Thyroid gland (tissue), 4 donors: Measurements from ENCODE around the gene MRPL22.

ENCODE experiments used
- CTCF ChIP-seq, 6 experiments: fragments of 200-600 bp in 3 of 6; fragments of 450-650 bp in 3 of 6; sonication (generic) in 3 of 6; IDR thresholded peaks; one replicate each; pipeline ENCODE4 v1.5.1; 2016 to 2019; ENCODE audit warnings: antibody characterized with exemption in 6 of 6, mild to moderate bottlenecking in 2 of 6, inconsistent platforms in 1 of 6, moderate library complexity in 1 of 6
- POLR2A ChIP-seq, 2 donors: fragments of 450-650 bp; IDR thresholded peaks; one replicate each; pipeline ENCODE4 v1.6.1; 2017; ENCODE audit warnings: antibody characterized with exemption in 2 of 2, mild to moderate bottlenecking in 2 of 2, moderate library complexity in 1 of 2

GRCh38 chr5:155004138-155004744, 63.4 kb downstream of the MRPL22 start:
- no peak for TF ChIP-seq POLR2A (IDR thresholded peaks at IDR 0.05)
- peak in 1 of 6 experiments; percentile 9 for TF ChIP-seq CTCF (IDR thresholded peaks at IDR 0.05)
